SJCRH30 (cell line): ENCODE results near the gene SLC29A3. TPM values are rescaled to one million over a fixed set of nuclear protein-coding genes. Genes with fewer than 3 reads are reported as not detected.
A peak's percentile ranks its signal among the peaks of the same experiment; 100 is the strongest.

Source experiments
- DNase-seq, 2 experiments: peaks; one replicate each; pipeline ENCODE4 v3.0.0-alpha.2; 2015 to 2020
- H3K27ac ChIP-seq: fragments of 250-450 bp; sonication (Bioruptor Pico); 2 replicates; pipeline ENCODE4 v1.5.1; 2020; ENCODE audit warnings: mild to moderate bottlenecking, moderate library complexity
- H3K27me3 ChIP-seq: fragments of 250-450 bp; sonication (Bioruptor Pico); 2 replicates; pipeline ENCODE4 v1.5.1; 2020; ENCODE audit warnings: mild to moderate bottlenecking, moderate library complexity
- H3K36me3 ChIP-seq: fragments of 250-450 bp; sonication (Bioruptor Pico); 2 replicates; pipeline ENCODE4 v1.5.1; 2020; ENCODE audit warnings: mild to moderate bottlenecking, moderate library complexity
- H3K4me1 ChIP-seq: fragments of 250-450 bp; sonication (Bioruptor Pico); 2 replicates; pipeline ENCODE4 v1.5.1; 2020; ENCODE audit warnings: mild to moderate bottlenecking, moderate library complexity
- H3K4me3 ChIP-seq: fragments of 250-450 bp; sonication (Bioruptor Pico); 2 replicates; pipeline ENCODE4 v1.5.1; 2020; ENCODE audit warnings: mild to moderate bottlenecking, moderate library complexity
- H3K9me3 ChIP-seq: fragments of 250-450 bp; sonication (Bioruptor Pico); replicated peaks from 2 replicates; pipeline ENCODE4 v1.5.1; 2020; ENCODE audit warnings: mild to moderate bottlenecking, moderate library complexity
- total RNA-seq: library from RNA; depleted of rRNA; stranded (reverse); fragments of >200 nt; shearing (Covaris generic); gene quantifications from 2 replicates; pipeline ENCODE4 v1.2.3, GENCODE V29; 2014

SLC29A3 gene
- total RNA-seq, 1 experiment from 2014 or later, result 1.8 TPM

DNA sequence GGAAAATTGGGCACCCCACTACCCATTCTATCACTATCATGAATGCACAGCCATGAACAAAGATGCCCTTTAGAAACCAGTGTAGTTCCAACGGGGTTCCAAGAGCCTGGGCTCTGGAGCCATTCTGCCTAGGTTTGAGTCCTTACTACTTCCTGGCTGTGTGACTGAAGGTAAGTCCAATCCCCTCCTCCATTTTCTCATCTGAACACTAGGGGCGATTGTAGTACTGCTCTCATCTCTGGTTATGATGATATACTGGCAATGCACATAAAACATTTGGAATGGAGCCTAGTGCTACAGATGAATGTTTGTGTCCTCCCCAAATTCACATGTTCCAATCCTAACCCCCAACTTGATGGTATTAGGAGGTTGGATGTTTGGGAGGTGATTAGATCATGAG, 49.6 kb downstream of the SLC29A3 start:
- no peak for DNase-seq
- Histone ChIP-seq H3K4me1 (no peaks in the 10 kb centered on the region), H3K4me3 (no peak overlapping the region), H3K9me3 (no peaks in the 10 kb centered on the region), H3K27ac (no peak overlapping the region), H3K27me3 (no peaks in the 10 kb centered on the region), H3K36me3 (no peaks in the 10 kb centered on the region)

DNA sequence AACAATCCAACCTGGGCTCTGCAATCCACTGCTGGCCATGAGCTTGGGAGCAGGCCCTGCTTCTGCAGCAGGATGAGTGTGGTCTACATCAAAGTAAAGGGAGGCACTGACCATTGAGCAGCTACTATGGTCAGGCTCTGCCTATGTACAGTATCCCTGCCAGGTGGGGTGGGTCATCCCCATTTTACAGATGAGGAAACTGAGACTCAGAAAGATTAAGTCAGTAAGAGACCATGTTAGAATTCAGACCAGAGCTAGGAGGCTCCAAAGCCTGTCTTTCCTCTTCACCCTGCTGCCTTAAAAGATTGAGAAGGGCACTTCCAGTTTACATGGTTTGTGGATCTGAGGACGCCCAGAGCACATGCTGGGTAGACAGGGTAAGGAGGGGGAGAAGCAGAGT, 50.5 kb downstream of the SLC29A3 start:
- Histone ChIP-seq H3K4me3 (no peak overlapping the region), H3K36me3 (no peaks in the 10 kb centered on the region), H3K4me1 (no peaks in the 10 kb centered on the region), H3K27ac (no peak overlapping the region), H3K9me3 (no peaks in the 10 kb centered on the region), H3K27me3 (no peaks in the 10 kb centered on the region)
- no peak for DNase-seq

DNA sequence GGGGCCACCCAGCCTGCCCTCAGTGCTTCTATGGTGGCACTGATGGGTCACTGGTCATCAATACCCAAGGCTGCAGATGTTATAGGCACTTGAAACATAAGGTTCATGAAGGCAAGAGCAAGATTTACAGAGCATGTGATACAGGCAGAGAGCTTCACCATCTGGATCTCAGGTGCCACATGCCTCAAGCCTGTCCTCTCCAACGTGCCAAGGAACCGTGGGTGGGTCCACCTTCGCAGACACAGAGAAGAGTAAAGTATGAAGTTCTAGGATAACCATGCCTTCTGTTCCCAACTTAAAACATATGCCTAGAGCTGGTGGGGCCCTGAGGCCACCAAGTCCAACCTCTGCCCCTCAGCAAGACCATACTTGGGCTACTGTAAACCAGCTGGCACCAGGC, 51.0 kb downstream of the SLC29A3 start:
- Histone ChIP-seq H3K9me3 (no peaks in the 10 kb centered on the region), H3K27me3 (no peaks in the 10 kb centered on the region), H3K4me3 (no peak overlapping the region), H3K4me1 (no peaks in the 10 kb centered on the region), H3K36me3 (no peaks in the 10 kb centered on the region), H3K27ac (no peak overlapping the region)
- no peak for DNase-seq

DNA sequence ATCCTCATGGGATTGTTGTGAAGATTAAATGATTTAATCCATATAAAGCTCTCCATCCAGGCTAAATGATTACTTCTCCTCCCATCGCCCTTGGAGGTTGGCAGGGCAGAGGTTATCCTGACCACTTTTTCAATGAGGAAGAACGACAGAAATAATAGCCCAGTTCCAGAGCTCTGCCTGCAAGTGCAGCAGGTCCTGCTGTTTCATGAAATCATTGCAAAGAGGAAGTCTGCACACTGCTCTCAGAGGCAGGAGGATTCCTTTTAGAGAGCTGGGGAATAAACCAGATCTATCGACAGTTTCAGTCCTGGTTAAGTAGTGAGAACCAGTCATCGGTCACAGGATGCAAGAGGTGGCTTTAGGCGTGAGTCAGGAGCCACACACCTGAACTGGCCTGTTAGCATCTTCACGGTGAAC, 52.7 kb downstream of the SLC29A3 start:
- no peaks in the 10 kb centered on the region for H3K27me3 ChIP-seq
- no peaks in the 10 kb centered on the region for H3K36me3 ChIP-seq
- H3K4me3 ChIP-seq, result no peak overlapping the region
- H3K27ac ChIP-seq, result no peak overlapping the region
- no peaks in the 10 kb centered on the region for H3K9me3 ChIP-seq
- H3K4me1 ChIP-seq, result no peaks in the 10 kb centered on the region
- DNase-seq, result no peak

DNA sequence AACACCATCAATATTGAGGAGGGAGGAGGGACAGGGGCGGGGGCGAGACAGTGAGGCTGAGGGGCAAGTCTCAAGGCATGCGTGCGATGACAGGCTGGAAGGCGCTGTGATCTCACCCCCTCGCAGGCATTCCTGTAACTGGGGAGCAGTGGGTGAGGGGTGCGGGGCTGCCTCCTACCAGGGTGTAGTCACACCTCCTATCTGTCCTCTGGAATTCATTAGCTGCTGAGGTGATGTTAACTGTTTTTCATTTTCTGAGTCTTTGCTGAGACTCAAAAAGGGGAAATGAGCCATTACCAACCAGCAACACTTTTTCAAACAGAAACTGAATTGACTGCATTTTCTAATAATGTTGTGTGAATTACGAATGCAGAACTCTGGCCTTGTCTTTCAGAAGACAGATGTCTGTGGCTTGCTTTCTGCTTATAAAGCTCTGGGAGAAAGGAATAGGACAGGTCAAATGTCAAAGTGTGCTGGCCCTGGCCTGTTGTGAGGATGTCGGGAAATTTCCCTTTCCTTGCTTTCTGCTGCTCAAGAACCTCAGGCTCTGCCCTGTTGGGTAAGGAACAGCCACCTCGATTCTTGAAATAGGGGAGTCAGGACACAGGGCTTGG, 53.9 kb downstream of the SLC29A3 start:
- H3K27ac ChIP-seq, result no peak overlapping the region
- H3K36me3 ChIP-seq, result no peaks in the 10 kb centered on the region
- no peaks in the 10 kb centered on the region for H3K4me1 ChIP-seq
- DNase-seq, result no peak
- H3K4me3 ChIP-seq, result no peak overlapping the region
- no peaks in the 10 kb centered on the region for H3K9me3 ChIP-seq
- H3K27me3 ChIP-seq, result no peaks in the 10 kb centered on the region

DNA sequence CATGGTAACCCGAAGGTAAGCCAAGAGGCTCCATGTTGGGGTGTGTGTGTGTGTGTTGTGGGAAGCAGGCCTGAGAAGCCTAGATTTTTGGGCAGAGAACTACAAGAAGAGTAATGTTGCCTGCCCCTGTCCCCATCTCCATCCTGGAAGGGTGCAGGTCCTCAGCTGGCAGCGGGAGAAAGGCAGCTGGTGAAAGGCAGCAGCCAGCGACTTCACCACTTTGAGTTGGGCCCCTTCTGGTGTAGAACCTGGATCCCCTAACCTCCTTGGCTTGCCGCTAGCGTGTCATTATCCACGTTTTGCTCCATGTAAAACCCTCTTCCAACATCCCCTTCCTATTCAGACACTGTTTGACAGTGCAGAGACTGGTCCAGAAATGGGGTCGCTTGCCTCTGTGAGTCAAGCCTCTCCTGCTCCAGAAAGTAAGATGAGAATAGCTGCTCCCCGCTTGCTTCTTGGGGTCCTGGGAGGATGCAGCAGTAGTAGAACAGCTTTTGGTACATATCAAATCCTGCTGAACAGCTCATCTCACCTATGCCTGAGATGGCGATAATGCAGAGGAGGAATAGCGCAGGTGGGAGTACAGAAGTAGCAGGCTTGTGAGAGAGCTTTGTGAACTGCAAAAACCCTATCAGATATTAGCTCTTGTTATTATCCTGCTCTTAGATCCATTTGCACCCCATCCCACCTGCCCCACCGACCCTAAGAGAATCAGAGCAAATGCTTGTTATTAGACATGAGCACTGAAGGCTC, 55.6 kb downstream of the SLC29A3 start:
- Histone ChIP-seq H3K27me3 (no peaks in the 10 kb centered on the region; the same call in 1 of the 2 replicates), H3K36me3 (no peaks in the 10 kb centered on the region), H3K9me3 (no peaks in the 10 kb centered on the region), H3K4me3 (no peak overlapping the region), H3K27ac (no peak overlapping the region), H3K4me1 (no peaks in the 10 kb centered on the region)
- DNase-seq, result no peak

DNA sequence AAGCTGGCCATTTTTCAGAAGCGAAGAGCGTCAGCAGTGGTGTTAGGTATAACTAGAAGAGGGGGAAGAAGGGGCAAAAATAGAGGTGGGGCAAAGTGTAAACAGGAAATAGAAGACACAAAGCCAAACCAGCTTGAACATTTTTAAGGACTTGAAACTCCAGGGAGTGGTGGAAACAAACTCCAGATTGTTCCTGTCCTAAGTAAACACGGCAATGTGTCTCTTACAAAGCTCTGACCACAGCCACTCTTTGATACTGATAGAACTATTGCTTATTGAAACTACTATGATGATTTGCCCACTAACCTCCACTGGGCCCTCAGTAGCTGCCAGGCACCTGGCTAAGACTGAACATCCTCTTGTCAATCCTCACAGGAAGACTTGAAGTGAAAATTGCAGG, 56.9 kb downstream of the SLC29A3 start:
- Histone ChIP-seq H3K4me3 (no peak overlapping the region), H3K36me3 (no peaks in the 10 kb centered on the region), H3K27me3 (no peaks in the 10 kb centered on the region; the same call in 1 of the 2 replicates), H3K9me3 (no peaks in the 10 kb centered on the region), H3K4me1 (no peaks in the 10 kb centered on the region), H3K27ac (no peak overlapping the region)
- DNase-seq, result no peak

DNA sequence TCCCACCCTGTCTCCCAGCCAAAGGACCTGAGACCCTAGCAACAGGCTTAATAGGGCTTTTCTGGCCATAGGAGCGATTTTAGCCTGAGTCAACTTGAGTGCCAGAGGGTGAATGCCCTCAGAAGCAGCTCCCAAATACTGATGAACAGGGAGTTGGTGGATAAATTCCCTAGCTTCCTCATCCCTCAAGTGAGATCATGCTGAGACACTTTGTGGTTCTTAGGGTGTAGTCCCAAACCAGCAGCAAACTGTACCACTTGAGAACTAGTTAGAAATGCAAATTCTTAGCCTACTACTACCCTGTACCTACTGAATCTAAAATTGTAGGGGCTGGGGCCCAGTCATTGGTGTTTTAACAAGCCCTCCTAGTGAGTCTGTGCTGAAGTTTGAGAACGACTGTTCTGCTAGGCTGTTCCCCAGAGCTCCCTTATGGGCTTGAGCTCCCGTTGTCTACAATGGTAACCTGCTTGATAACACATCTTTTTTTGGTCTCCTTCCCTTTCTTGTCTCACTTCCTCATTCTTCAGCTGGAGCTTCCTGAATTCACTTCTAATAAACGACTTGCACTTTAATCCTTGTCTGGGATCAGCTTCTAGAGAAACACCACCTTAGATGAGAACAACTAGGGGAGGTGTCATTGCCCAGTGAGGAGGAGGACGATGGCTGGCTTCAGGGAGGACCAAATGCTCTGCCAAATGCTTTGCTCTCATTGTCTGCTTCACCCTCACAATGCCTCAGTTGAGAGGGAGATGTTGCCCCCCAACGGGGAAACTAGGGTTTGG, 59.5 kb downstream of the SLC29A3 start:
- DNase-seq, result no peak
- no peaks in the 10 kb centered on the region for H3K36me3 ChIP-seq
- H3K9me3 ChIP-seq, result no peaks in the 10 kb centered on the region
- H3K27me3 ChIP-seq, result no peaks in the 10 kb centered on the region; the same call in 1 of the 2 replicates
- H3K4me3 ChIP-seq, result no peak overlapping the region
- H3K4me1 ChIP-seq, result no peaks in the 10 kb centered on the region
- H3K27ac ChIP-seq, result no peak overlapping the region

DNA sequence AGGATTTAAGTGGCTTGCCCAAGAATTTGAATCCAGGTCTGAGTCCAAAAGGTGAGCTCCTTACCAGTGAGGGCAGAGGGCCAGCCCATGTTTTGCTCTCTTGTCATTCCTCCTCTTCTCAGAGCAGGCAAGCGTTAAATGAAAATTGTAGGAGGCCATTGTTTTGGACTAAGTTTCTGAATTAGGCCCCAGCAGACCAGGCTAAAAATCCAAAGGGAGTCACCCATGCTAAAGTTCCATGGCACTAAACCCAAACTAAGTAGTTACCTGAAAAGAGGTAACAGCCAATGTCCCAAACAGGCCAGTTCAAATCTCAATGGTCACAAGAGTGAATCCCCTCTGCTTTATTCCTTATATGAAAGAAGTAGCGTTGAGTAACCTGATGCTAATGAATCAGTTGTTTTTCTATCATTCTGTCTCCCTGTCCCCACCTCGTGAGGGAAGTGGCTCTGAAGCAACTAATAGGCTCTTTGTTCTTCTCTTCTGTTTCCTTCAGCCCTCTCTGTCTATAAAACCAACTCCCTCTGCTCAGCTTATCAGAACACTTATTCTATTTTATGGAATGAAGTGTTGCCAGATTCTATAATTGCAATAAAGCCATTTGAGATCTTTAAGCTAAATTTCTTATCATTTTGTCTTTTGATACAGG, 60.2 kb downstream of the SLC29A3 start:
- Histone ChIP-seq H3K27ac (no peak overlapping the region), H3K36me3 (no peaks in the 10 kb centered on the region), H3K4me1 (no peaks in the 10 kb centered on the region), H3K27me3 (no peaks in the 10 kb centered on the region; the same call in 1 of the 2 replicates), H3K4me3 (no peak overlapping the region), H3K9me3 (no peaks in the 10 kb centered on the region)
- DNase-seq, result no peak

DNA sequence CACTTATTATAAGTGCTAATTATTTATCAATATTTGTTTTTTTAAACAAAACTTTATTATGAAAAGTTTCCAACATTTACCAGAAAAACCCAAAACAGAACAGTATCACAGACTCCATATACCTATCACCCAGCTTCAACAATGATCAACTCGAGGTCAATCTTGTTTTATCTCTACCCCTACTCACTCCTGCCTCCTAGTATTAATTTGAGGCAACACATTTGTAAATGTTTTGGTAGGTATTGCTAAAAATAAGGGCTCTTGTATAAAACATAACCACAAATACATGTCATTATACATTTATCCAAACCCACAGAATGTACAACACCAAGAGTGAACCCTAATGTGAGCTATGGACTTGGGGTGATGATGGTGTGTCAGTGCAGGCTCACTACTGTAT, 61.8 kb downstream of the SLC29A3 start:
- Histone ChIP-seq H3K9me3 (no peaks in the 10 kb centered on the region), H3K27me3 (no peaks in the 10 kb centered on the region; the same call in 1 of the 2 replicates), H3K4me1 (no peaks in the 10 kb centered on the region), H3K27ac (no peak overlapping the region), H3K36me3 (no peaks in the 10 kb centered on the region), H3K4me3 (no peak overlapping the region)
- no peak for DNase-seq

DNA sequence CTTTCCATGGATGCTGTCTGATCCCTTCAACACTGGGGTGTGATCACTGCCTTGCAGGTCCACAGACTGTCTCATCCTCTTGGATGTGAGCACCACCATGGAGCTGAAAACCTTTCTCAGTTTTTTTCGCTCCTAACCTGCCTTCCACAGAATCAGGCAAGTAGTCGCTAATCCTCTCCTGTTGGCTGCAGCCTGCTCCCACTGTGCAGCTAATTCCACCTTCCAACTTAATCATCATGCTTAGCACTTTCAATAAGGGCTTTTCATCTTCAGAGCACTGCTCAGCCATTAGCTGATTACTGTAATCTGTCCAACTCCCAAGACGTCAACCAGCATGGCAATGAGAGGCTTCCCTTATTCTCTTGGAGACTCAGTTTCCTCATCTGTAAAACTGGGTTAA, 62.6 kb downstream of the SLC29A3 start:
- no peaks in the 10 kb centered on the region; the same call in 1 of the 2 replicates for H3K27me3 ChIP-seq
- H3K4me3 ChIP-seq, result no peak overlapping the region
- no peak overlapping the region for H3K27ac ChIP-seq
- H3K4me1 ChIP-seq, result no peaks in the 10 kb centered on the region
- no peak for DNase-seq
- H3K9me3 ChIP-seq, result no peaks in the 10 kb centered on the region
- no peaks in the 10 kb centered on the region for H3K36me3 ChIP-seq

DNA sequence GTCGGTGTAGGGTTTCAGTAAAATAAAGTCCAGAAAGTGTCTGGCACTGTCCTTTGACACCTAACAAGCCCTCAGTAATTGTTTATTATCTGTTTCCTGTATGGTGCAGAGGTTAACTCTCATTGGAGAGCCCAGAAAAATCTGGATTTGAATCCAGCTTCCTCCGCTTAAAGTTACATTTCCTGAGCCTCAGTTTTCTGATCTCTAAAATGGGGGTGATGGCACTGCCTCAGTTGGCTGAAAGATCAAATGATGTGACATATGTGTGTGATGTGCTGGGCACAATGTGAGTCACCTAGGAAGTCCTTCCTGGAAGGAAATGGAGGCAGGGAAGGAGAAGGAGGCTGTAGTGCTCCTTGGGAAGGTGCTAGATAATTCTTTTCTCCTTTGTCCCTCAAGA, 63.0 kb downstream of the SLC29A3 start:
- H3K4me1 ChIP-seq, result no peaks in the 10 kb centered on the region
- no peak overlapping the region for H3K27ac ChIP-seq
- DNase-seq, result no peak
- H3K4me3 ChIP-seq, result no peak overlapping the region
- H3K9me3 ChIP-seq, result no peaks in the 10 kb centered on the region
- H3K36me3 ChIP-seq, result no peaks in the 10 kb centered on the region
- no peaks in the 10 kb centered on the region; the same call in 1 of the 2 replicates for H3K27me3 ChIP-seq

DNA sequence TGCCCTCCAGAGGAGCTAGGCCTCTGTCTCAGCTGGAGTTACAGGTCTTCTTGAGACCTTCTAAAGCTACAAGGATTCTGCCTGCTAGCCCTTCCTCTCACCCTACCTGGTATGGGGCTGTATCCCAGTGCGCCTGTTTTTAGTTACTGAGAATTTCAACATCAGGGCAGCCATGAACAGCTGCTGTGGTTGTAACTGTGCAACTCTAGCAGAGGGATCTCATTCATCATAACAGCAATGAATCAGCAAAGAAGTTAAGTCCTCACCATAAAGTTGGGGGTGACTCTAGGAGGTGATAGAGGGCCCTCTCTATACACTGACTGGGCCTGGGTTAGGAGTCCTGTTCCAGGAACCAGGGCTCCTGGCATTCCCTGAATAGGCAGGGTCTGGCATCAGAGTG, 63.7 kb downstream of the SLC29A3 start:
- Histone ChIP-seq H3K36me3 (no peaks in the 10 kb centered on the region), H3K27ac (no peak overlapping the region), H3K4me1 (no peaks in the 10 kb centered on the region), H3K9me3 (no peaks in the 10 kb centered on the region), H3K27me3 (no peaks in the 10 kb centered on the region; the same call in 1 of the 2 replicates), H3K4me3 (no peak overlapping the region)
- peak in 1 of 2 experiments; percentile 5 for DNase-seq

DNA sequence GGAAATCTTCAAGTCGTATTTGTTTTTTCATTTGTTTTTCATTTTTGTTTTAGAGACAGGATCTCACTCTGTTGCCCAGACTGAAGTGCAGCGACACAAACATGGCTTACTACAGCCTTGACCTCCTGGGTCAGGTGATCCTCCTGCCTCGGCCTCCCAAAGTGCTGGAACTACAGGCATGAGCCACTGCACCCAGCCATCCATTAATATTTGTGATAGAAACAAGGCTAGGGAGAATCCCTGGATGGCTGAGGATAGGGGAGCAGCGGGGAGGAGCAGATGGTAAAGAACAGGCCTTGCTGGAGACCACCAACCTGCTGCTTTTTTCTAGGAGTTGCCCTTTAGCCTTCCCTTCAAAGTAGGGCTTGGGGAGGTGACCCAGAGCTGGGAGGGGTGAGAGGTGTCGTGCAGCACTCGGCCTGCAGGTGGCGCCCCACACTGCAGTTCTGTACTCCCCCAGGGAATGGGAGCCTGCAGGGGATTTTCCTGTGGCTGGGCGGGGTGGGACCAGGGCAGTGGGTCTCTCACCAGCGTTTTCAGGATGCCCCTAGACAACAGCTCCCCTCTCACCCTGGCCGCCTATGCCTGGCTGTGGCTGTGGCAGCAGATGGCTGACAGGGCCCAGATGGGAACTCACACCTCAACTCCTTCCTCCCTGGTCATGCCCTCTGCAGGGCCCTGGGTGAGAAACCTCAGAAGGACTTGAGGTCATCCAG, 65.1 kb downstream of the SLC29A3 start:
- Histone ChIP-seq H3K9me3 (no peaks in the 10 kb centered on the region), H3K27me3 (no peaks in the 10 kb centered on the region), H3K4me3 (no peak overlapping the region), H3K36me3 (no peaks in the 10 kb centered on the region), H3K4me1 (no peaks in the 10 kb centered on the region), H3K27ac (no peak overlapping the region)
- peak; percentile 67 to 73 for DNase-seq
